ENCODE measurements around the gene SMG1.
"Not testable (repeated sequence)": the region's sequence is repeated elsewhere in the genome, so short reads cannot be mapped to it uniquely, and the experiment has no call there.

DNA sequence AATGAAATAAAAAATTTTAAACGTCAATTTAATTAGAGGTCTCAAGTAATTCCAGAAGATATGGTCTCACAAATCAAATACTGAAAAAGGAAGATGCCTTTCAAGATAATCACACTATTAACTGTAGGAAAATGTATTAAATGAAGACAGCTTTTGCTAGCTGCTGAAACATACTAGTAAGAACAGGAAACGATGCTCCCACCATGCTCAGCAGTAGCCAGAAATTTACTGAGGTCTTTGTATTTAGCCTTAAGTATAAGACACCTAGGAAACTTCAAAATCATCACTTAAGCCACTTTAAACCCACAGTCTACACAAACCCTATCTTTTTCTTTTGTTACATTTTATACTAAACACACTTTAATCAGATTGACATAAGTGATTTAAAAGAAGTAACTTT lies 16.6 kb downstream of the SMG1 start:
- TF ChIP-seq, protein P1, sequence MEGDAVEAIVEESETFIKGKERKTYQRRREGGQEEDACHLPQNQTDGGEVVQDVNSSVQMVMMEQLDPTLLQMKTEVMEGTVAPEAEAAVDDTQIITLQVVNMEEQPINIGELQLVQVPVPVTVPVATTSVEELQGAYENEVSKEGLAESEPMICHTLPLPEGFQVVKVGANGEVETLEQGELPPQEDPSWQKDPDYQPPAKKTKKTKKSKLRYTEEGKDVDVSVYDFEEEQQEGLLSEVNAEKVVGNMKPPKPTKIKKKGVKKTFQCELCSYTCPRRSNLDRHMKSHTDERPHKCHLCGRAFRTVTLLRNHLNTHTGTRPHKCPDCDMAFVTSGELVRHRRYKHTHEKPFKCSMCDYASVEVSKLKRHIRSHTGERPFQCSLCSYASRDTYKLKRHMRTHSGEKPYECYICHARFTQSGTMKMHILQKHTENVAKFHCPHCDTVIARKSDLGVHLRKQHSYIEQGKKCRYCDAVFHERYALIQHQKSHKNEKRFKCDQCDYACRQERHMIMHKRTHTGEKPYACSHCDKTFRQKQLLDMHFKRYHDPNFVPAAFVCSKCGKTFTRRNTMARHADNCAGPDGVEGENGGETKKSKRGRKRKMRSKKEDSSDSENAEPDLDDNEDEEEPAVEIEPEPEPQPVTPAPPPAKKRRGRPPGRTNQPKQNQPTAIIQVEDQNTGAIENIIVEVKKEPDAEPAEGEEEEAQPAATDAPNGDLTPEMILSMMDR (conservative IDR thresholded peaks at IDR 0.05) = not testable (repeated sequence)
- not testable (repeated sequence) for TF ChIP-seq ZFX (IDR thresholded peaks at IDR 0.05)

Data from C4-2B (cell line).